GM04503 (cell line): Measurements from ENCODE around the gene SKI.

Source experiments
- DNase-seq: peaks from one replicate; pipeline ENCODE4 v3.0.0-alpha.2; 2012; ENCODE audit warnings: low read depth

The SKI gene

GRCh38 chr1:2307064-2307605, 79.0 kb downstream of the SKI start:
- DNase-seq, result no peak

- no peak for DNase-seq
Observed at GRCh38 chr1:2307972-2308371, 79.9 kb downstream of the SKI start.

GRCh38 chr1:2308844-2309243, 80.7 kb downstream of the SKI start:
- DNase-seq, result no peak

- no peak for DNase-seq
Observed at GRCh38 chr1:2310332-2311183, 82.4 kb downstream of the SKI start.

- DNase-seq, result no peak
Observed at GRCh38 chr1:2311184-2312032, 83.3 kb downstream of the SKI start.

GRCh38 chr1:2312160-2312514, 84.0 kb downstream of the SKI start:
- DNase-seq, result no peak

GRCh38 chr1:2312515-2313301, 84.6 kb downstream of the SKI start:
- DNase-seq, result no peak

- DNase-seq, result no peak
Observed at GRCh38 chr1:2313651-2314261, 85.6 kb downstream of the SKI start.

- no peak for DNase-seq
Observed at GRCh38 chr1:2314273-2314802, 86.2 kb downstream of the SKI start.

- no peak for DNase-seq
Observed at GRCh38 chr1:2314803-2315673, 86.9 kb downstream of the SKI start.

- DNase-seq, result no peak
Observed at GRCh38 chr1:2315674-2316450, 87.7 kb downstream of the SKI start.

GRCh38 chr1:2316451-2316961, 88.4 kb downstream of the SKI start:
- DNase-seq, result no peak

GRCh38 chr1:2317230-2318065, 89.3 kb downstream of the SKI start:
- DNase-seq, result no peak

GRCh38 chr1:2318314-2319278, 90.5 kb downstream of the SKI start:
- no peak for DNase-seq

GRCh38 chr1:2319291-2319690, 91.2 kb downstream of the SKI start:
- DNase-seq, result no peak

GRCh38 chr1:2320006-2320405, 91.9 kb downstream of the SKI start:
- DNase-seq, result no peak
